GM12874 (cell line): ENCODE data around the gene NIFK.

Experiments used
- TF ChIP-seq, protein P1 (sequence below): IDR thresholded peaks from 2 replicates; pipeline ENCODE4 v1.5.1; 2011; ENCODE audit warnings: low read depth, mild to moderate bottlenecking, control low read depth, low read length, moderate library complexity; ENCODE audit not compliant: insufficient read depth

Gene NIFK

GRCh38 chr2:121686902-121687301 is 49.8 kb downstream of the NIFK start:
- TF ChIP-seq, protein P1, sequence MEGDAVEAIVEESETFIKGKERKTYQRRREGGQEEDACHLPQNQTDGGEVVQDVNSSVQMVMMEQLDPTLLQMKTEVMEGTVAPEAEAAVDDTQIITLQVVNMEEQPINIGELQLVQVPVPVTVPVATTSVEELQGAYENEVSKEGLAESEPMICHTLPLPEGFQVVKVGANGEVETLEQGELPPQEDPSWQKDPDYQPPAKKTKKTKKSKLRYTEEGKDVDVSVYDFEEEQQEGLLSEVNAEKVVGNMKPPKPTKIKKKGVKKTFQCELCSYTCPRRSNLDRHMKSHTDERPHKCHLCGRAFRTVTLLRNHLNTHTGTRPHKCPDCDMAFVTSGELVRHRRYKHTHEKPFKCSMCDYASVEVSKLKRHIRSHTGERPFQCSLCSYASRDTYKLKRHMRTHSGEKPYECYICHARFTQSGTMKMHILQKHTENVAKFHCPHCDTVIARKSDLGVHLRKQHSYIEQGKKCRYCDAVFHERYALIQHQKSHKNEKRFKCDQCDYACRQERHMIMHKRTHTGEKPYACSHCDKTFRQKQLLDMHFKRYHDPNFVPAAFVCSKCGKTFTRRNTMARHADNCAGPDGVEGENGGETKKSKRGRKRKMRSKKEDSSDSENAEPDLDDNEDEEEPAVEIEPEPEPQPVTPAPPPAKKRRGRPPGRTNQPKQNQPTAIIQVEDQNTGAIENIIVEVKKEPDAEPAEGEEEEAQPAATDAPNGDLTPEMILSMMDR, result no peak

GRCh38 chr2:121686218-121686617 is 50.5 kb downstream of the NIFK start:
- TF ChIP-seq, protein P1, result no peak

GRCh38 chr2:121682396-121683298 is 54.0 kb downstream of the NIFK start:
- TF ChIP-seq, protein P1, result no peak

GRCh38 chr2:121677855-121678254 is 58.8 kb downstream of the NIFK start:
- TF ChIP-seq, protein P1, result no peak
